GM12864 (cell line): ENCODE data around the gene METTL15.
"Not testable (repeated sequence)": the region's sequence is repeated elsewhere in the genome, so short reads cannot be mapped to it uniquely, and the experiment has no call there.

ENCODE experiments used
- DNase-seq: peaks from one replicate; pipeline ENCODE4 v3.0.0-alpha.2; 2011; ENCODE audit warnings: low read depth
- H3K4me3 ChIP-seq: 2 replicates; pipeline ENCODE4 v1.5.1; 2011; ENCODE audit warnings: mild to moderate bottlenecking, low read depth, low read length, control low read depth
- CTCF ChIP-seq: IDR thresholded peaks from 2 replicates; pipeline ENCODE4 v1.5.1; 2011; ENCODE audit warnings: low read depth, mild to moderate bottlenecking, moderate library complexity, low read length, control low read depth, inconsistent platforms; ENCODE audit errors: missing control alignments

Gene METTL15

DNA sequence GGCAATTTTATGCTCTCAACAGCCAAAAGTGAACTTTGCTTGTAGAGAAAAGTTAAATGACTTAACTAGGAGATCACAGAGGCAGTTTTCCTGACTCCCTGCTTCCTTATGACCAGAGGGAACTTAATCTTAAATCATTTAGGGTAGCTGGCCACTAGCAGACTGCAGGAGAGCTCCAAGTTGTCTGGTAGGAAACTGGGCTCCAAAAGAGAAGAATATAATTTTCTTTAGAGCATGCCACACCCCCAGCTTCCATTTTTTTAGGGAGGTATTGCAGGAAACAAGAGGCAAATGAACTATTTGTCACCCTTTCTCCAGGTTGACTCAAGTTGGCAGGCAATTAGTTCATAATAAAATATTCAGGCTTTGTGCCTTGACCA, 2.6 kb downstream of the METTL15 start:
- TF ChIP-seq CTCF: no peak
- no peak for DNase-seq
- H3K4me3 ChIP-seq: peak overlapping the region; percentile 77

DNA sequence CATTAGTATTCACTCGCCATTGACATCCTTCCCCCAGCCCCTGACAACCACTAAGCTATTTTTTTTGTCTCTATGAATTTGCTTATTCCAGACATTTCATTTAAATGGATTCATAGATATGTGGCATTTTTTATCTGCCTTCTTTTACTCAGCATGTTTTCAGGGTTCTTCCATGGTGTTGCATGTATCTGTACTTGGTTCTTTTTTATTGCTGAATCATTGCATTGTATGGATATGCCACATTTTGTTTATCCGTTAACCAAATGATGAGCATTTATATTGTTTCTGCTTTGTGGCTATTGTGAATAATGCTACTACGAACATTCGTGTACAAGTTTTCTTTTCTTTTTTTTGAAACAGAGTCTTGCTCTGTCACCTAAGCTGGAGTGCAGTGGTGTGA, 5.9 kb downstream of the METTL15 start:
- H3K4me3 ChIP-seq: no peak overlapping the region
- no peak for DNase-seq
- TF ChIP-seq CTCF: no peak

- no peak for DNase-seq
- TF ChIP-seq CTCF: no peak
- H3K4me3 ChIP-seq: no peak overlapping the region
These were observed 6.5 kb downstream of the METTL15 start for GRCh38 chr11:28114731-28115130.

DNA sequence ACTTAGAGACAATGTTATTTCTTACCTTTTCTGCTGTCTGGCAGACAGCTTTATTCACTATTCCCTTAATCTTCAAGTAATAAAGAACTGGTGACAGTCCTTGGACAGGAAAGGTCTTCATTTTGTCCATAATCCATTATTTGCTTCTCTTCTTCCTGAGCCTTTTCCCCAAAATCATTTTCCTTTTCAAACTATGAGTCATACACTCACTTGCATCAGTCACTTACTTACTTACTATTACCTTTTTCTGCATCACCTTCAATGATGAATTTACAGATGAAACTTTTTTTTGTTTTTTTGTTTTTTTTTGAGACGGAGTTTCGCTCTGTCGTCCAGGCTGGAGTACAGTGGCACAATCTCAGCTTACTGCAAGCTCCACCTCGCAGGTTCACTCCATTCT, 9.5 kb downstream of the METTL15 start:
- no peak for DNase-seq
- no peak overlapping the region for H3K4me3 ChIP-seq
- TF ChIP-seq CTCF: no peak

DNA sequence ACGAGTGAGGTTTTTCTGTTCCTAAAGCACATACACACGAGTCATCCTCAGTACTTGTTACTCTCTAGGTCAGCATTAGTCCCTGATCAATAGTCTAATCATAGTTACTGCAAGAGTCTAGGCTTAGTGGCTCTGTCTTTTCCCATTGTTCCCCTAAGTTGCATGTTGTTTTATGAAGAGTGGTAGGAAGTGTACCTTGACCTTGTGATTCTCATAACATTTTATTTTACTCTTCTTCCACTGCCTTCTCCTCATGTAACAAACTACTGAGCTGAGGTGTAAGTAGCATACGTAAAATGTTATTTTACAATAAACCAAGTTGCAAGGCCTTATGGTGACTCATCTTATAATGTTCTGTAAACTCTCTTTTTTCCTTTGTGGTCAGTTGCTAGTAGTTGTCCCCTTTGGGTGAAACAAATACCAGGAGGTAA, 15.0 kb downstream of the METTL15 start:
- TF ChIP-seq CTCF: no peak
- no peak for DNase-seq
- no peak overlapping the region for H3K4me3 ChIP-seq

DNA sequence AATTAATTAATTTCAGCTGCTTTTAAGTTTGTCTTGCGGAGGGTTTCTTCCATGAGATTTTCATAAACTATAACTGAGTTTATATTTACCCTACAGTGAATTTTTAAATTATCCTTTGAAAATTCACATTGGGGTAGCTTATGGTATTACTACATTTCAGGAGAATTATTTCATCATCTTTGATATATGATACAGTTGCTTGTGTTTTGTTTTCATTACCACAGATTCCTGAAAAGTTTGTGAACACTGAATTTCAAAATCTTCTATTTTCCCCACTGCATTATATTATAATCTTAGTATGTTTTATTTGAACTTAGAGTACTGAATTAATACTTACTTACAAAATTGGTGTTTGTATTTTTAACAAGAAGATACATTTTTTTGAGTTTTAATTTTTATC, 24.4 kb downstream of the METTL15 start:
- TF ChIP-seq CTCF: no peak
- DNase-seq: no peak
- H3K4me3 ChIP-seq: no peak overlapping the region

GRCh38 chr11:28133146-28133545, 25.0 kb downstream of the METTL15 start:
- DNase-seq: no peak
- no peak for TF ChIP-seq CTCF
- no peak overlapping the region for H3K4me3 ChIP-seq

DNA sequence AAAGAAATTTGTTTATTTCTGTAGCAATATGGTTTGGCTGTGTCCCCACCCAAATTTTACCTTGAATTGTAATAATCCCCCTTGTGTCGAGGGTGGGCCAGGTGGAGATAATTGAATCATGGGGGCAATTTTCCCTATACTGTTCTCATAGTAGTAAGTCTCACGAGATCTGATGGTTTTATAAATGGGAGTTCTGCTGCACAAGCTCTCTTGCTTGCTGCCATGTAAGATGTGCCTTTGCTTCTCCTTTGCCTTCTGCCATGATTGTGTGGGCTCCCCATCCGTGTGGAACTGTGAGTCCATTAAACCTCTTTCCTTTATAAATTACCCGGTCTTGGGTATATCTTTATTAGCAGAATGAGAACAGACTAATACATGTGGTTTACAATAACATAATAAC, 28.0 kb downstream of the METTL15 start:
- not testable (repeated sequence) for H3K4me3 ChIP-seq, DNase-seq
